ENCODE results near the gene PCGF2.

PCGF2 gene

GRCh38 chr17:38745545-38745944 lies 2.6 kb downstream of the PCGF2 start (continued):
- TF ChIP-seq INSM2 (tag by site-specific recombination; IDR thresholded peaks at IDR 0.05) (no peak), GLIS1 (tag by site-specific recombination; IDR thresholded peaks at IDR 0.05) (peak; percentile 84), TRIM28 (IDR thresholded peaks at IDR 0.05; ENCODE audit: borderline replicate concordance, low read length) (peak; percentile 25; the same call in 1 of the 2 replicates), ZNF768 (tag by site-specific recombination; IDR thresholded peaks at IDR 0.05) (no peak), ZNF423 (tag by site-specific recombination; IDR thresholded peaks at IDR 0.05) (peak; percentile 82; the same call in 1 of the 2 replicates), KLF1 (tag by site-specific recombination; IDR thresholded peaks at IDR 0.05) (no peak), KLF10 (tag by site-specific recombination; IDR thresholded peaks at IDR 0.05) (no peak), ZNF791 (tag by site-specific recombination; IDR thresholded peaks at IDR 0.05) (no peak), ZNF626 (tag by site-specific recombination; IDR thresholded peaks at IDR 0.05) (no peak), ZNF23 (tag by site-specific recombination; IDR thresholded peaks at IDR 0.05; ENCODE audit: borderline replicate concordance) (no peak), ZNF354C (tag by site-specific recombination; IDR thresholded peaks at IDR 0.05; ENCODE audit: borderline replicate concordance, low read depth) (no peak), ZNF600 (tag by site-specific recombination; IDR thresholded peaks at IDR 0.05) (peak; percentile 28; the same call in 1 of the 2 replicates), ZSCAN16 (tag by site-specific recombination; IDR thresholded peaks at IDR 0.05) (no peak), ZNF664 (tag by site-specific recombination; IDR thresholded peaks at IDR 0.05) (peak; percentile 53; the same call in 1 of the 2 replicates), KLF8 (tag by site-specific recombination; IDR thresholded peaks at IDR 0.05) (peak; percentile 12; the same call in 1 of the 2 replicates), ZNF341 (tag by site-specific recombination; IDR thresholded peaks at IDR 0.05; ENCODE audit: low read depth) (peak; percentile 88), ZNF624 (tag by site-specific recombination; IDR thresholded peaks at IDR 0.05) (0 out of 2 replicates have a peak, but pooled peaks have one; percentile 4), ZNF785 (tag by site-specific recombination; IDR thresholded peaks at IDR 0.05) (no peak), BCL11A (tag by site-specific recombination; IDR thresholded peaks at IDR 0.05; ENCODE audit: low read depth) (no peak), ZNF10 (tag by site-specific recombination; IDR thresholded peaks at IDR 0.05) (no peak), ZNF112 (tag by site-specific recombination; IDR thresholded peaks at IDR 0.05) (no peak), ZNF747 (tag by site-specific recombination; IDR thresholded peaks at IDR 0.05) (no peak), ZNF24 (tag by site-specific recombination; IDR thresholded peaks at IDR 0.05) (peak; percentile 66; the same call in 1 of the 2 replicates)
- TF ChIP-seq, protein P1, sequence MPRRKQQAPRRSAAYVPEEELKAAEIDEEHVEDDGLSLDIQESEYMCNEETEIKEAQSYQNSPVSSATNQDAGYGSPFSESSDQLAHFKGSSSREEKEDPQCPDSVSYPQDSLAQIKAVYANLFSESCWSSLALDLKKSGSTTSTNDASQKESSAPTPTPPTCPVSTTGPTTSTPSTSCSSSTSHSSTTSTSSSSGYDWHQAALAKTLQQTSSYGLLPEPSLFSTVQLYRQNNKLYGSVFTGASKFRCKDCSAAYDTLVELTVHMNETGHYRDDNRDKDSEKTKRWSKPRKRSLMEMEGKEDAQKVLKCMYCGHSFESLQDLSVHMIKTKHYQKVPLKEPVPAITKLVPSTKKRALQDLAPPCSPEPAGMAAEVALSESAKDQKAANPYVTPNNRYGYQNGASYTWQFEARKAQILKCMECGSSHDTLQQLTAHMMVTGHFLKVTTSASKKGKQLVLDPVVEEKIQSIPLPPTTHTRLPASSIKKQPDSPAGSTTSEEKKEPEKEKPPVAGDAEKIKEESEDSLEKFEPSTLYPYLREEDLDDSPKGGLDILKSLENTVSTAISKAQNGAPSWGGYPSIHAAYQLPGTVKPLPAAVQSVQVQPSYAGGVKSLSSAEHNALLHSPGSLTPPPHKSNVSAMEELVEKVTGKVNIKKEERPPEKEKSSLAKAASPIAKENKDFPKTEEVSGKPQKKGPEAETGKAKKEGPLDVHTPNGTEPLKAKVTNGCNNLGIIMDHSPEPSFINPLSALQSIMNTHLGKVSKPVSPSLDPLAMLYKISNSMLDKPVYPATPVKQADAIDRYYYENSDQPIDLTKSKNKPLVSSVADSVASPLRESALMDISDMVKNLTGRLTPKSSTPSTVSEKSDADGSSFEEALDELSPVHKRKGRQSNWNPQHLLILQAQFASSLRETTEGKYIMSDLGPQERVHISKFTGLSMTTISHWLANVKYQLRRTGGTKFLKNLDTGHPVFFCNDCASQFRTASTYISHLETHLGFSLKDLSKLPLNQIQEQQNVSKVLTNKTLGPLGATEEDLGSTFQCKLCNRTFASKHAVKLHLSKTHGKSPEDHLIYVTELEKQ (tag by site-specific recombination; IDR thresholded peaks at IDR 0.05; ENCODE audit: borderline replicate concordance) = no peak
- TF ChIP-seq, protein P2, sequence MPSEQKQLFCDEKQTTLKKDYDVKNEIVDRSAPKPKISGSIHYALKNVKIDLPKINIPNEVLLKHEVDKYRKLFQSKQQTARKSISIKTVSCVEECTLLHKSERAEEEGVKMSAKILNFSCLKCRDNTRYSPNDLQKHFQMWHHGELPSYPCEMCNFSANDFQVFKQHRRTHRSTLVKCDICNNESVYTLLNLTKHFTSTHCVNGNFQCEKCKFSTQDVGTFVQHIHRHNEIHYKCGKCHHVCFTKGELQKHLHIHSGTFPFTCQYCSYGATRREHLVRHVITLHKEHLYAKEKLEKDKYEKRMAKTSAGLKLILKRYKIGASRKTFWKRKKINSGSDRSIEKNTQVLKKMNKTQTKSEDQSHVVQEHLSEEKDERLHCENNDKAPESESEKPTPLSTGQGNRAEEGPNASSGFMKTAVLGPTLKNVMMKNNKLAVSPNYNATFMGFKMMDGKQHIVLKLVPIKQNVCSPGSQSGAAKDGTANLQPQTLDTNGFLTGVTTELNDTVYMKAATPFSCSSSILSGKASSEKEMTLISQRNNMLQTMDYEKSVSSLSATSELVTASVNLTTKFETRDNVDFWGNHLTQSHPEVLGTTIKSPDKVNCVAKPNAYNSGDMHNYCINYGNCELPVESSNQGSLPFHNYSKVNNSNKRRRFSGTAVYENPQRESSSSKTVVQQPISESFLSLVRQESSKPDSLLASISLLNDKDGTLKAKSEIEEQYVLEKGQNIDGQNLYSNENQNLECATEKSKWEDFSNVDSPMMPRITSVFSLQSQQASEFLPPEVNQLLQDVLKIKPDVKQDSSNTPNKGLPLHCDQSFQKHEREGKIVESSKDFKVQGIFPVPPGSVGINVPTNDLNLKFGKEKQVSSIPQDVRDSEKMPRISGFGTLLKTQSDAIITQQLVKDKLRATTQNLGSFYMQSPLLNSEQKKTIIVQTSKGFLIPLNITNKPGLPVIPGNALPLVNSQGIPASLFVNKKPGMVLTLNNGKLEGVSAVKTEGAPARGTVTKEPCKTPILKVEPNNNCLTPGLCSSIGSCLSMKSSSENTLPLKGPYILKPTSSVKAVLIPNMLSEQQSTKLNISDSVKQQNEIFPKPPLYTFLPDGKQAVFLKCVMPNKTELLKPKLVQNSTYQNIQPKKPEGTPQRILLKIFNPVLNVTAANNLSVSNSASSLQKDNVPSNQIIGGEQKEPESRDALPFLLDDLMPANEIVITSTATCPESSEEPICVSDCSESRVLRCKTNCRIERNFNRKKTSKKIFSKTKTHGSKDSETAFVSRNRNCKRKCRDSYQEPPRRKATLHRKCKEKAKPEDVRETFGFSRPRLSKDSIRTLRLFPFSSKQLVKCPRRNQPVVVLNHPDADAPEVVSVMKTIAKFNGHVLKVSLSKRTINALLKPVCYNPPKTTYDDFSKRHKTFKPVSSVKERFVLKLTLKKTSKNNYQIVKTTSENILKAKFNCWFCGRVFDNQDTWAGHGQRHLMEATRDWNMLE (tag by site-specific recombination; conservative IDR thresholded peaks at IDR 0.05; ENCODE audit: low read depth) = no peak
- TF ChIP-seq, protein P3, sequence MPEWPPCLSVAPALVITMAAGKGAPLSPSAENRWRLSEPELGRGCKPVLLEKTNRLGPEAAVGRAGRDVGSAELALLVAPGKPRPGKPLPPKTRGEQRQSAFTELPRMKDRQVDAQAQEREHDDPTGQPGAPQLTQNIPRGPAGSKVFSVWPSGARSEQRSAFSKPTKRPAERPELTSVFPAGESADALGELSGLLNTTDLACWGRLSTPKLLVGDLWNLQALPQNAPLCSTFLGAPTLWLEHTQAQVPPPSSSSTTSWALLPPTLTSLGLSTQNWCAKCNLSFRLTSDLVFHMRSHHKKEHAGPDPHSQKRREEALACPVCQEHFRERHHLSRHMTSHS (tag by site-specific recombination; IDR thresholded peaks at IDR 0.05) = no peak
- TF ChIP-seq, protein P4, sequence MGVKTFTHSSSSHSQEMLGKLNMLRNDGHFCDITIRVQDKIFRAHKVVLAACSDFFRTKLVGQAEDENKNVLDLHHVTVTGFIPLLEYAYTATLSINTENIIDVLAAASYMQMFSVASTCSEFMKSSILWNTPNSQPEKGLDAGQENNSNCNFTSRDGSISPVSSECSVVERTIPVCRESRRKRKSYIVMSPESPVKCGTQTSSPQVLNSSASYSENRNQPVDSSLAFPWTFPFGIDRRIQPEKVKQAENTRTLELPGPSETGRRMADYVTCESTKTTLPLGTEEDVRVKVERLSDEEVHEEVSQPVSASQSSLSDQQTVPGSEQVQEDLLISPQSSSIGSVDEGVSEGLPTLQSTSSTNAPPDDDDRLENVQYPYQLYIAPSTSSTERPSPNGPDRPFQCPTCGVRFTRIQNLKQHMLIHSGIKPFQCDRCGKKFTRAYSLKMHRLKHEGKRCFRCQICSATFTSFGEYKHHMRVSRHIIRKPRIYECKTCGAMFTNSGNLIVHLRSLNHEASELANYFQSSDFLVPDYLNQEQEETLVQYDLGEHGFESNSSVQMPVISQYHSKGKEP (tag by site-specific recombination; IDR thresholded peaks at IDR 0.05) = peak; percentile 63
- TF ChIP-seq, protein P5, sequence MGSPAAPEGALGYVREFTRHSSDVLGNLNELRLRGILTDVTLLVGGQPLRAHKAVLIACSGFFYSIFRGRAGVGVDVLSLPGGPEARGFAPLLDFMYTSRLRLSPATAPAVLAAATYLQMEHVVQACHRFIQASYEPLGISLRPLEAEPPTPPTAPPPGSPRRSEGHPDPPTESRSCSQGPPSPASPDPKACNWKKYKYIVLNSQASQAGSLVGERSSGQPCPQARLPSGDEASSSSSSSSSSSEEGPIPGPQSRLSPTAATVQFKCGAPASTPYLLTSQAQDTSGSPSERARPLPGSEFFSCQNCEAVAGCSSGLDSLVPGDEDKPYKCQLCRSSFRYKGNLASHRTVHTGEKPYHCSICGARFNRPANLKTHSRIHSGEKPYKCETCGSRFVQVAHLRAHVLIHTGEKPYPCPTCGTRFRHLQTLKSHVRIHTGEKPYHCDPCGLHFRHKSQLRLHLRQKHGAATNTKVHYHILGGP (tag by site-specific recombination; IDR thresholded peaks at IDR 0.05) = no peak
